Epithelial cell of esophagus (primary cell): ENCODE results near the gene DRAXIN.

Source experiments
- DNase-seq: peaks from one replicate; pipeline ENCODE4 v3.0.0; 2010; ENCODE audit warnings: low read depth
- H3K4me3 ChIP-seq: 2 replicates; pipeline ENCODE4 v1.5.1; 2011; ENCODE audit warnings: mild to moderate bottlenecking, low read length, control low read depth
- TF ChIP-seq, protein P1 (sequence below): IDR thresholded peaks from 2 replicates; pipeline ENCODE4 v1.5.1; 2011; ENCODE audit warnings: low read depth, mild to moderate bottlenecking, low read length, control low read depth, inconsistent platforms; ENCODE audit not compliant: insufficient read depth; ENCODE audit errors: missing control alignments

DRAXIN gene

DNA sequence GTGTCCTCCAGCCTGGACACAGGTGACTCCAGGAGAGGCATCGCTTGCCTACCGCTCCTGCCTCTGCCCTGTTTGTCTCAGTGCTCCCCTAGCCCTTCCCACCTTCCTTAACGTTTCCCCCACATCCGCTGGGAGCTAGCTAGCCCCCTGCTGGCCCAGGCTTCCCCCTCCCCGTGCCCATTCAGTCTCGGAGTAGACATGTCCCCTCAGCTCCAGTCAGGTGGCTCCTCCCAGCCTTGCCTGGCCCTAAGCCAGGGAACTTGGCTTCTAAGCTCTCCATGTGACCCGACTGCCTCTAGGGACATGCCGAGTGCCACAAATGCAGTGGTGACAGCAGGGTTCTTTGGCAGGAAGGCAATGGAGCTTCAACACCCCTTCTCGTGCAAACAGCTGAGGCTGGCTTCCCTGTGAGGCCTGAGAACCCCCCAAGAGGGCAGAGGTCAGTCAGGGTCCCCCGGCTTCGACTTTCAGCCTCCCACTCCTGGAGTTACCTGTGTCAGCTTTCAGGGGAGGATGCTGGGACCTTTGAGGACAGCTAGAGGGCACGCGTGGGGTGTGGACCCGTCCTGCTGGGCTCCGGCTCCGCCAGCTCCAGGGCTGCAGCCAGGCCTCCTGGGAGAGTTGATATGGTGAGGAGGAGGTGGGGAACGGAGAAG lies 16.2 kb downstream of the DRAXIN start:
- TF ChIP-seq, protein P1, sequence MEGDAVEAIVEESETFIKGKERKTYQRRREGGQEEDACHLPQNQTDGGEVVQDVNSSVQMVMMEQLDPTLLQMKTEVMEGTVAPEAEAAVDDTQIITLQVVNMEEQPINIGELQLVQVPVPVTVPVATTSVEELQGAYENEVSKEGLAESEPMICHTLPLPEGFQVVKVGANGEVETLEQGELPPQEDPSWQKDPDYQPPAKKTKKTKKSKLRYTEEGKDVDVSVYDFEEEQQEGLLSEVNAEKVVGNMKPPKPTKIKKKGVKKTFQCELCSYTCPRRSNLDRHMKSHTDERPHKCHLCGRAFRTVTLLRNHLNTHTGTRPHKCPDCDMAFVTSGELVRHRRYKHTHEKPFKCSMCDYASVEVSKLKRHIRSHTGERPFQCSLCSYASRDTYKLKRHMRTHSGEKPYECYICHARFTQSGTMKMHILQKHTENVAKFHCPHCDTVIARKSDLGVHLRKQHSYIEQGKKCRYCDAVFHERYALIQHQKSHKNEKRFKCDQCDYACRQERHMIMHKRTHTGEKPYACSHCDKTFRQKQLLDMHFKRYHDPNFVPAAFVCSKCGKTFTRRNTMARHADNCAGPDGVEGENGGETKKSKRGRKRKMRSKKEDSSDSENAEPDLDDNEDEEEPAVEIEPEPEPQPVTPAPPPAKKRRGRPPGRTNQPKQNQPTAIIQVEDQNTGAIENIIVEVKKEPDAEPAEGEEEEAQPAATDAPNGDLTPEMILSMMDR, result no peak
- no peak for DNase-seq
- H3K4me3 ChIP-seq, result no peak overlapping the region

DNA sequence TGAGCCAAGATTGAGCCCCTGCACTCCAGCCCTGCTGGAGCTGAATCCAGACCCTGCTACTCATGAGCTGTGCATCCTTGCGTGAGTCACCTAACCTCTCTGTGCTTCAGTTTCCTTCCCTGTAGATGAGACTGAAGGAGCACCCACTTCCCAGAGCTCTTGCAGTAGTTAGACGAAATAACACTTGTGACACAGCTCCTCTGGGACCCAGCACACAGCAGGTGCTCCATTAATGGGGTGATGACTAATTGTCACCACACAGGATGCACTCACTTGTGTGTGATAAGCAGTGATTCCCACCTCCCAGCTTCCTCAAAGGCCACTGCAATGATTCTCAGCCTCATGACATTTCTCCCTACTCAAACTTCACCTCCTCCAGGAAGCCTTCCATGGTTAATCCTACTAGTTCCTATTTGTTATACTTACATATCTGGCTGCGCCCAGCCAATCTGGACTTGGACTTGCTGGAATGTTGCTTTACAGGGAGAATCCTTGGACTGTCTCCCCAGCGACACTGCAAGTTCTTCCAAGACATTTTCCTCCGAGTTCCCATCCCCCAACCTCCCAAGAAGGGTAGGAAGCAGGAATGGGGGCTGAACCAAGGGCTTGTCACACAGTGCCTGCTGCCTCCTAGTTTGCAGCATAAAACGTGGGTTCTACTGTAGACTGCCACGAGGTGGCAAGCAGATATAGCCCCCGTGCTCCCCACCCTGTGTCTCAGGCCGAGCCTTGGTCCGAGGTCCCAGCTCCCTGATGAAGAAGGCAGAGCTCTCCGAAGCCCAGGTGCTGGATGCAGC lies 17.2 kb downstream of the DRAXIN start:
- H3K4me3 ChIP-seq, result no peak overlapping the region
- TF ChIP-seq, protein P1, result no peak
- no peak for DNase-seq

DNA sequence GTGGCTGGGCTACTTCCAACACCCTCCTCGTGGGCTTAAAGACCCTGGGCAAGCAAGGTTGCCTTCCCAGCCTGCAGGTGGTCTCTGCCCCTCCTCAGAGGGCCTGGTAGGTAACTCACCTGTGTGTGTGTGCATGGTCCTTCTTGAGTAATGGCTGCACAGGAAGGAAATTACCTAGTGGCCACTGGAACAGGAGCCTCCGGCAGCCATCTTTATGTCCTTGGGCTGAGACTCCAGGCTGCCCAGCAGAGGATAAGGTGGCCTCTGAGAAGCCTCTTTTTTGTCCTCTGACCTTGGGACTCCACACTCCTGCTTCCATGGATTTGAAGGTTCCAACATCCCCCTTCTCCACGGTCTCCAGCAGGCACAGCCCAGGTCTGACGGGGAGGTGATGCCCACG lies 20.0 kb downstream of the DRAXIN start:
- DNase-seq, result no peak
- TF ChIP-seq, protein P1, result no peak
- H3K4me3 ChIP-seq, result no peak overlapping the region

DNA sequence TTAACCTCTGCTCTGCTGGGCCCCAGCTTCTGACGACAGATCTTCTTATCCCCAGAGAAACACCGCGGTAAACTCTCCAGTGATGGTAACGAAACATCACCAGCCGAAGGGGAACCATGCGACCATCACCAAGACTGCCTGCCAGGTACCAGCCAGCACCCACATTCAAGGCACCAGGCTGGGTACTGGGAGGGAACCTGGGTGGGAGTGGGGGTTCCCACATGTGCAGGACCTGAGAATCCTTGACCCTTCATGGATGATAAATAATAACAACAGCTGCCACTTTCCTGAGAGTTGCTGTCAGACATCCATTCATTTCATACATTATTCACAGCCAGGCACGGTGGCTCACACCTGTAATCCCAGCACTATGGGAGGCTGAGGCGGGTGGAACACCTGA lies 20.8 kb downstream of the DRAXIN start:
- no peak overlapping the region for H3K4me3 ChIP-seq
- TF ChIP-seq, protein P1, result no peak
- no peak for DNase-seq

DNA sequence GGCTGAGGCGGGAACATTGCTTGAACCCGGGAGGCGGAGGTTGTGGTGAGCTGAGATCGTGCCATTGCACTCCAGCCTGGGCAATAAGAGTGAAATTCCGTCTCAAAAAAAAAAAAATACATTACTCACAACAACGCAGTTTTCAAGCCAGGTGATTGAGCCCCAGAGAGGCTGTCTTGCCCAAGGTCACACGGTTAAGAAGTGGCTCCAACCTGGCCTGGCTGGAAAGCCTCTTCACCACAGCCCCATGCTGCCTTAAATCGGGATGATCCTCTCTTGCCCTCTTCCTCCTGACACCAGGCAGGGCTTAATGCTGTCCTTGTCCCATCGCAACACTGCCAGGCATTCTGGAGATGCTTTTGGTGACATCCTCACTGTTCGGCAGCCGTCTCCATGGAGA lies 21.6 kb downstream of the DRAXIN start:
- DNase-seq, result no peak
- TF ChIP-seq, protein P1, result no peak
- H3K4me3 ChIP-seq, result no peak overlapping the region

DNA sequence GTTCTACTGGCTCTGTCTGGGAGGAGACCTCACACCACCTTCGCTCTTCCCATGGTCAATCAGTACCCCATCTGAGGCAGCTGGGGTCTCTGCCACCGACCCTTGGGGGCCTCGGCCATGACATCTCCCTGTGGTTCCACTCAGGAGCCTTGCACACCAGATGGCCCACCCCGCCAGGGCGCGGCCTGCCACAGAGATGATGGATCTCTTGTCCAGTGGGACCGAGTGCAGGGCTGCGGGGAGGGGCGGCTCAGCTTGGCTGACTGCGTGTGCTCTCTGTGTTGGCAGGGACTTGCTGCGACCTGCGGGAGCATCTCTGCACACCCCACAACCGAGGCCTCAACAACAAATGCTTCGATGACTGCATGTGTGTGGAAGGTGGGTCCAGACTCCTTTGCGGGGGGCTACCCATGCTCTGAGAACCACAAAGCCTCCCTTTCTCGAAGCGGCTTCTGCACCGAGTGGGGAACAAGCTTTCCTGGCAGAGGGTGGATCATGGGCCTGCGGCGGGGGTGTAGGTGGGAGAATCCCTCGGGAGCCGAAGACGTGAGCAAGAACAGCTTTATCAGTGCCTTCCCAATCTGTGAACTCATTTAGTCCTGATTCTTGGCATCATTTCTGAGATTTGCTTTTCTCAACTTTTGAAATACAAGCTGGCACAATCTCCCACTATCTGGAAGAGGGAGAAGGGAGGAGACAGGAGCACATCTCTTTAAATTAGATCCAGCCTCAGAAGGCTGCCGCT lies 23.5 kb downstream of the DRAXIN start:
- TF ChIP-seq, protein P1, result no peak
- no peak overlapping the region for H3K4me3 ChIP-seq
- DNase-seq, result no peak
